Right lobe of liver (tissue), 6 donors: Measurements from ENCODE around the gene RNF157. TPM values are rescaled to one million over a fixed set of nuclear protein-coding genes. Genes with fewer than 3 reads are reported as not detected.

ENCODE experiments used
- ATAC-seq, 4 donors: fragments of 200-7000 bp; cut with Tn5 transposase; one replicate each; pipeline ENCODE4 v1.9.1; 2020; ENCODE audit warnings: mild to moderate bottlenecking in 4 of 4, moderate library complexity in 4 of 4
- DNase-seq, 3 donors: peaks; one replicate each; pipeline ENCODE4 v3.0.0-alpha.2; 2020
- H3K27ac ChIP-seq, 3 donors: fragments of 200-600 bp; one replicate each; pipeline ENCODE4 v1.8.0; 2022
- H3K27me3 ChIP-seq, 2 donors: fragments of 200-600 bp; one replicate each; pipeline ENCODE4 v1.8.0; 2022
- H3K36me3 ChIP-seq, 4 donors: fragments of 200-600 bp; sonication (generic) in 1 of 4; one replicate each; pipeline versions ENCODE4 v1.5.1 to v1.8.0; 2017 to 2022; ENCODE audit warnings: control low read depth in 1 of 4
- H3K4me1 ChIP-seq, 4 donors: fragments of 200-600 bp; sonication (generic) in 1 of 4; one replicate each; pipeline versions ENCODE4 v1.5.1 to v1.8.0; 2017 to 2022; ENCODE audit warnings: control low read depth in 1 of 4
- H3K4me3 ChIP-seq, 3 donors: fragments of 200-600 bp; one replicate each; pipeline ENCODE4 v1.8.0; 2022
- H3K9me3 ChIP-seq, 4 donors: fragments of 200-600 bp; sonication (generic) in 1 of 4; one replicate each; pipeline versions ENCODE4 v1.5.1 to v1.8.0; 2017 to 2022; ENCODE audit warnings: control low read depth in 1 of 4
- POLR2A ChIP-seq: fragments of 450-650 bp; IDR thresholded peaks from one replicate; pipeline ENCODE4 v1.6.1; 2017; ENCODE audit warnings: antibody characterized with exemption, mild to moderate bottlenecking
- WGBS: methylation state at CpG from one replicate; pipeline ENCODE4 v1.1.6; 2018; ENCODE audit warnings: low coverage, low lambda C conversion rate; ENCODE audit not compliant: insufficient coverage; ENCODE audit errors: missing lambda C conversion rate; 5-methylcytosine and 5-hydroxymethylcytosine counted together
- intact Hi-C, 2 donors: fragments of 100-400 bp; cut with DNase I; formaldehyde crosslinking; loops; one replicate each; pipeline versions ENCODE4 v1.11.2 to v1.14.1; 2022
- total RNA-seq, 6 experiments: library from RNA; depleted of rRNA in 2 of 6; stranded (reverse); fragments of >200 nt in 2 of 6; fragmentation: NEBNext Ultra II Directional in 3 of 6; extraction: Animal tissue kit (Norgen Biotek cat#: 25700) in 3 of 6; gene quantifications; one replicate each; pipeline versions ENCODE4 v1.1.0 to v1.2.4, GENCODE V29; 2016 to 2023
- TF ChIP-seq, protein P1 (sequence below), 4 donors: fragments of 200-600 bp in 3 of 4; fragments of 450-650 bp in 1 of 4; IDR thresholded peaks; one replicate each; pipeline versions ENCODE4 v1.5.1 to v1.8.0; 2016 to 2022; ENCODE audit warnings: antibody characterized with exemption in 4 of 4, mild to moderate bottlenecking in 2 of 4
- donor health status: DM: no; HTN: yes; CAD: no.
- donor health status: DM: no; HTN: no; CAD: no.
- donor health status: DM: no; HTN: no; CAD: no.
- donor health status: DM: no; HTN: yes; CAD: no.
- donor health status: DM: no; HTN: yes; CAD: no.

Gene RNF157
- total RNA-seq, 6 experiments from 2014 or later: 0.39 to 14.5 (median 6.0) TPM

DNA sequence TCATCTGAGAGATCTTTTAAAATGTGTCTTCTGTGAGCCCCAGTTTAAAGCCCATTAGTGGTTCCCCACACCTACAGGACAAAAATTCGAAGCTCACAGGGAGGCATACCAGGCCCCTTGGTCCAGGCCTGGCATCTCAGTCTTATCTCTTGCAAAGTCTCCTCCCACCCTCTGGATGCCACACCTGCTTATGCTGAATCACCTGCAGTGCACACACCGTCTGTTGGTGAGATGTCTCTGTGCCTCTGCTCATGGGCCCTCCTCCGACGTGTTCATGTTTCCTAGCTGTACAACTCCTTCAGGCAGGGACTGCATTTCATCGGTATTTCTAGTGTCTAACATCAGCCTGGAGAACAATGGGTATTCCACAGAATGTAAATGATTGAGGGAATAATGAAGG is 41.6 kb downstream of the RNF157 start:
- Histone ChIP-seq H3K36me3 (no peaks in the 10 kb centered on the region), H3K4me1 (peaks cover 0 to 25% (median 12%) of the 10 kb centered on the region in 4 donors), H3K4me3 (no peak overlapping the region), H3K27ac (no peak overlapping the region), H3K27me3 (no peaks in the 10 kb centered on the region), H3K9me3 (no peaks in the 10 kb centered on the region)
- no peak for TF ChIP-seq POLR2A
- TF ChIP-seq, protein P1, sequence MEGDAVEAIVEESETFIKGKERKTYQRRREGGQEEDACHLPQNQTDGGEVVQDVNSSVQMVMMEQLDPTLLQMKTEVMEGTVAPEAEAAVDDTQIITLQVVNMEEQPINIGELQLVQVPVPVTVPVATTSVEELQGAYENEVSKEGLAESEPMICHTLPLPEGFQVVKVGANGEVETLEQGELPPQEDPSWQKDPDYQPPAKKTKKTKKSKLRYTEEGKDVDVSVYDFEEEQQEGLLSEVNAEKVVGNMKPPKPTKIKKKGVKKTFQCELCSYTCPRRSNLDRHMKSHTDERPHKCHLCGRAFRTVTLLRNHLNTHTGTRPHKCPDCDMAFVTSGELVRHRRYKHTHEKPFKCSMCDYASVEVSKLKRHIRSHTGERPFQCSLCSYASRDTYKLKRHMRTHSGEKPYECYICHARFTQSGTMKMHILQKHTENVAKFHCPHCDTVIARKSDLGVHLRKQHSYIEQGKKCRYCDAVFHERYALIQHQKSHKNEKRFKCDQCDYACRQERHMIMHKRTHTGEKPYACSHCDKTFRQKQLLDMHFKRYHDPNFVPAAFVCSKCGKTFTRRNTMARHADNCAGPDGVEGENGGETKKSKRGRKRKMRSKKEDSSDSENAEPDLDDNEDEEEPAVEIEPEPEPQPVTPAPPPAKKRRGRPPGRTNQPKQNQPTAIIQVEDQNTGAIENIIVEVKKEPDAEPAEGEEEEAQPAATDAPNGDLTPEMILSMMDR (IDR thresholded peaks at IDR 0.05): no peak
- DNase-seq (no peak), ATAC-seq (no peak)
- 86% methylated on average over 4 of the region's 5 CpGs for WGBS
- intact Hi-C loops: no loop called here

DNA sequence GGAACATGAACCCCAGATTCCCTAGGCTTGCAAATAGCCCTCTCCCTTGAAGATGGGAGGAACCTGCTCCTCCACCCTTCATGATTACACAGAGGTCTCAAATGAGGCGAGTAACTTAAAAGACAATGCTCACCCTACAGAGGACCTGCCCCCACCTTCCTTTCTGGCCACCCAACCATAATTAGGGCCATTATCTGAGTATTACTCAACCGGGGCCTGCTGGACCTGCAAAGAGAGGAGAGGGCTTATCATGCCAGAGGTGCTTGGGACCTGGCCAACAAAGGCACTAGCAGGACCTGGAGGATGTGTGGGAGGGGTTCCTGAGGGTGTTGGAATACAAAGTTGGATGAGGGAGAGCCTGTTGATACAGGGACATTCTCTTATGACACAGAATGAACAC is 42.4 kb downstream of the RNF157 start:
- H3K36me3 ChIP-seq: no peaks in the 10 kb centered on the region
- no peak overlapping the region for H3K4me3 ChIP-seq
- WGBS: 0% methylated on average over 1 of the region's 2 CpGs
- ATAC-seq (peak in 1 of 4 donors; percentile 39), DNase-seq (peak in 1 of 3 donors; percentile 67)
- H3K27ac ChIP-seq: no peak overlapping the region
- H3K9me3 ChIP-seq: no peaks in the 10 kb centered on the region
- TF ChIP-seq, protein P1 (IDR thresholded peaks at IDR 0.05): no peak
- no peak for TF ChIP-seq POLR2A
- H3K27me3 ChIP-seq: no peaks in the 10 kb centered on the region
- peaks cover 0 to 25% (median 12%) of the 10 kb centered on the region in 4 donors for H3K4me1 ChIP-seq
- intact Hi-C loops: no loop called here

DNA sequence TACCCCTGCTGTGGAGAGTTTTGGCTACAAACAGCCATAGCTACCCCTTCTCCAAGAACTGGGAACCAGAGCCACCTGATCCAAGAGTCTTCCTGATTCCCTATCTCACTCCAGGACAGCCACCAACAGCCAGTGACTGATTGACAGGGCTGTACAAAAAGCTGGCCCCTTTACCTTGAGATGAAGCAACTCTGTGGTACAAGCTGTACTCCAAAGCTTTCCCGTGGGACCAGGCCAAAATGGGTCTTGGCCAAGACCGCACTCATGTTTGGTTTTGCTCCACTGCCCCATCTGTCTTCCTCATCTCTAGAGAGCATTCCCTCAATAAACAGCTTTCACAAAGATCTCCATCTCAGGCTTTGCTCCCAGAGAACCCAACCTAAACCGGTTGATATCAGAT is 43.6 kb downstream of the RNF157 start:
- H3K27ac ChIP-seq: peak overlapping the region in 2 of 3 donors; percentile 55 to 71
- peak; percentile 92 to 97 (median 96) for ATAC-seq
- intact Hi-C loops: no loop called here

DNA sequence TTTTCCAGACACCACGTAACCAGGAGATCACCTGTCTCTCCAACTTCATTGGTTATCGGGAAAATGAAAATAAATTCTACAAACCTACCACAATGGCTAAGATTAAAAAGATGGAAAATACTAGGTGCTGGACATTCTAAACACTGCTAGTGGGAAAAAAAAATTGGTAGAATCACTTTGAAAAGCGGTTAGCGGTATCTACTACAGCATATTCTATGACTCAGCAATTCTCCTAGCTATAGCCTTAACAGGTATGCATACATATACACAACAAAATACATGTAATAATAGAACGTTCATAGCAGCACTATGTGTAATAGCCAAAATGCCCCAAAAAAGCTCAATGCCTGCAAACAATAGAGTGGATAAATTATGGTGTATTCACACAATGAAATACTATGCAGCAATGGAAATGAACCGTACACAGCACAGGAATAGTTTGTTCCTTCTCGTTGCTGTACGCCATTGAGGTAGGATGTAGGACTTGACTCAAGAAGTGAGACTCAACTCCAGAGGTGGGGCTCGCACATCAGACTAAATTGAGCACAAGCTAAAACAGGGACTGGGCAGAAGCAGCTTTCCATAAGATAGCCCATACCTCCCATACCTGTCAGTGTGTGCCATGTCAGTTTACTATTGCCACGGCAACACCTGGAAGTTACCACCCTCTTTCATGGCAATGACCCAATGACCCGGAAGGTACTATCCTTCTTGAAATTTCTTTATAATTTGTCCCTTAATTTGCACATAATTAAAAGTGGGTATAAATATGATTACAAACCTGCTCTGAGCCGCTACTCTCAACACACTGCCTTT is 44.8 kb downstream of the RNF157 start:
- Histone ChIP-seq H3K36me3 (no peaks in the 10 kb centered on the region), H3K4me3 (no peak overlapping the region), H3K27me3 (no peaks in the 10 kb centered on the region), H3K4me1 (peaks cover 0 to 25% (median 12%) of the 10 kb centered on the region in 4 donors), H3K27ac (no peak overlapping the region), H3K9me3 (no peaks in the 10 kb centered on the region)
- ATAC-seq (no peak), DNase-seq (no peak)
- 93% methylated on average over 11 of the region's 12 CpGs for WGBS
- TF ChIP-seq, protein P1 (IDR thresholded peaks at IDR 0.05): no peak
- TF ChIP-seq POLR2A: no peak
- intact Hi-C loops: no loop called here

More for the DNA sequence above, 43.6 kb downstream of the RNF157 start:
- Histone ChIP-seq H3K4me3 (no peak overlapping the region), H3K27me3 (no peaks in the 10 kb centered on the region), H3K9me3 (no peaks in the 10 kb centered on the region), H3K4me1 (peaks cover 0 to 25% (median 12%) of the 10 kb centered on the region in 4 donors), H3K36me3 (no peaks in the 10 kb centered on the region)
- TF ChIP-seq, protein P1 (IDR thresholded peaks at IDR 0.05): peak in 2 of 4 donors; percentile 28 to 33
- no peak for TF ChIP-seq POLR2A
- peak; percentile 64 to 92 (median 81) for DNase-seq
- WGBS: 24% methylated on average over 2 of the region's 3 CpGs
